Mesendoderm (in vitro differentiated cells): Measurements from ENCODE around the gene OR5B21.

Experiments
- DNase-seq: peaks from one replicate; pipeline ENCODE4 v3.0.0; 2013
- H2AK5ac ChIP-seq: 2 replicates; pipeline ENCODE4 v1.6.1; 2013; ENCODE audit warnings: low read length, inconsistent platforms
- H2BK120ac ChIP-seq: 2 replicates; pipeline ENCODE4 v1.6.1; 2013; ENCODE audit warnings: low read depth, mild to moderate bottlenecking, low read length, moderate library complexity, mixed read lengths
- H2BK15ac ChIP-seq: replicated peaks from 2 replicates; pipeline ENCODE4 v1.6.1; 2013; ENCODE audit warnings: low read depth, mild to moderate bottlenecking, moderate library complexity
- H2BK5ac ChIP-seq: 2 replicates; pipeline ENCODE4 v1.6.1; 2013; ENCODE audit warnings: low read length, inconsistent platforms
- H3K18ac ChIP-seq: 2 replicates; pipeline ENCODE4 v1.6.1; 2013; ENCODE audit warnings: mild to moderate bottlenecking, low read length, mixed read lengths
- H3K23ac ChIP-seq: one replicate; pipeline ENCODE4 v1.6.1; 2013; ENCODE audit warnings: low read length
- H3K27ac ChIP-seq: 2 replicates; pipeline ENCODE4 v1.5.1; 2013; ENCODE audit warnings: low read depth, mild to moderate bottlenecking, inconsistent platforms, low read length, moderate library complexity
- H3K27me3 ChIP-seq: 2 replicates; pipeline ENCODE4 v1.6.1; 2013; ENCODE audit warnings: low read length, control low read depth, mild to moderate bottlenecking, inconsistent platforms; ENCODE audit not compliant: insufficient read depth, poor library complexity
- H3K36me3 ChIP-seq: 2 replicates; pipeline ENCODE4 v1.6.1; 2013; ENCODE audit warnings: low read length, inconsistent platforms; ENCODE audit not compliant: control insufficient read depth, insufficient read depth
- H3K4ac ChIP-seq: one replicate; pipeline ENCODE4 v1.6.1; 2013; ENCODE audit warnings: low read depth, mild to moderate bottlenecking, low read length, moderate library complexity
- H3K4me1 ChIP-seq: 2 replicates; pipeline ENCODE4 v1.6.1; 2013; ENCODE audit warnings: low read depth, low read length, inconsistent platforms; ENCODE audit not compliant: control insufficient read depth
- H3K4me2 ChIP-seq: 2 replicates; pipeline ENCODE4 v1.6.1; 2013; ENCODE audit warnings: low read length
- H3K4me3 ChIP-seq: 2 replicates; pipeline ENCODE4 v1.5.1; 2013; ENCODE audit warnings: mild to moderate bottlenecking, low read length
- H3K56ac ChIP-seq: one replicate; pipeline ENCODE4 v1.6.1; 2013; ENCODE audit warnings: low read length
- H3K79me1 ChIP-seq: 2 replicates; pipeline ENCODE4 v1.6.1; 2013; ENCODE audit warnings: low read length, inconsistent platforms
- H3K79me2 ChIP-seq: 2 replicates; pipeline ENCODE4 v1.6.1; 2013; ENCODE audit warnings: mild to moderate bottlenecking, low read length; ENCODE audit not compliant: control insufficient read depth, insufficient read depth
- H3K9ac ChIP-seq: 2 replicates; pipeline ENCODE4 v1.6.1; 2013; ENCODE audit warnings: low read length, inconsistent platforms
- H4K5ac ChIP-seq: one replicate; pipeline ENCODE4 v1.6.1; 2013; ENCODE audit warnings: low read length
- H4K8ac ChIP-seq: one replicate; pipeline ENCODE4 v1.6.1; 2013; ENCODE audit warnings: low read depth, mild to moderate bottlenecking, control low read depth, low read length, moderate library complexity
- WGBS: extraction: QIAGEN DNeasy Blood & Tissue Kit; methylation state at CpG from one replicate; pipeline ENCODE4 v1.1.7; 2013; ENCODE audit warnings: low lambda C conversion rate, missing lambda C conversion rate; ENCODE audit not compliant: insufficient coverage; ENCODE audit errors: extremely low coverage; 5-methylcytosine and 5-hydroxymethylcytosine counted together

OR5B21 gene

DNA sequence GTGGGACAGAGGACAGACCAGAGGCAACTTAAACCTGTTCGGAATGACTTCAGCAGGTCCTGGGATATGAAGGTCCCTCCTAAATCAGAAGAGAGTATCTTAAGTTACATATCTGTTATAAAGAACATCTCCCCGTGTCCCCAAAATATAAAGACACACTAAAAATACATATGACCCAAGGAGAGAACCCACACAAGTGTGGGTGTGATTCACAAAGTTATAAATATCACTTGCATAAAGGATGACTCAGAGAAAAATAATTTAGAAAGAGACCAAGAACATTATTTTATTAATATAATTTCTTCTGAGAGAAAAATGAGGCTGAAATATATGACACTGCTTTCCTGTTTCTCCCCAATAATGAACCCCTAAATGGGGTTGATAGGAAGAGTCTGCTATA, 14.2 kb downstream of the OR5B21 start:
- Histone ChIP-seq H3K4ac (no peak overlapping the region), H3K4me3 (no peak overlapping the region), H3K9ac (no peak overlapping the region), H2AK5ac (no peak overlapping the region), H2BK15ac (no peak overlapping the region), H3K18ac (no peak overlapping the region), H3K23ac (no peak overlapping the region), H3K79me1 (no peaks in the 10 kb centered on the region), H3K4me1 (no peaks in the 10 kb centered on the region), H3K79me2 (no peaks in the 10 kb centered on the region), H3K27me3 (no peaks in the 10 kb centered on the region), H3K36me3 (no peaks in the 10 kb centered on the region), H3K56ac (no peak overlapping the region), H3K27ac (no peak overlapping the region), H3K4me2 (no peak overlapping the region), H2BK5ac (no peak overlapping the region), H4K8ac (no peak overlapping the region), H2BK120ac (no peak overlapping the region), H4K5ac (no peak overlapping the region)
- WGBS: no CpG with 5 or more reads among the region's 2 CpGs
- DNase-seq: no peak

DNA sequence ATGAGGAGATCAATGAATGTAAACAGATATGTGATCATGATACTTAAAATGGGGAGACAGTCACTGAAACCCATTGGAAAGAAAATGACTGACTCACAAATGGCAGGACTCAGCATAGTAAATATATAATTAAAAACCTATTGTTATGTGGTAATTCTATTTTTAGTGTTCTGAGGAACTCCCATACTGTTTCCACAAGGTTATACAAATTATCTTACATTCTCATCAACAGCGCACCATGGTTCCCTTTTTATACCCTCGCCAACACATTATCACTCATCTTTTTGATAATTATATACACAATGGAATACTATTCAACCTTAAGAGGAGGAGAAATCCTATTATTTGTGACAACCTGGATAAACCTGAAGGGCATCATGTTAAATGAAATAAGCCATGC, 17.1 kb downstream of the OR5B21 start:
- H3K9ac ChIP-seq: no peak overlapping the region
- no peak overlapping the region for H3K4me2 ChIP-seq
- H3K36me3 ChIP-seq: no peaks in the 10 kb centered on the region
- H4K8ac ChIP-seq: no peak overlapping the region
- H3K27me3 ChIP-seq: no peaks in the 10 kb centered on the region
- 100% methylated on average over 1 of the region's 2 CpGs for WGBS
- H2AK5ac ChIP-seq: no peak overlapping the region
- H2BK15ac ChIP-seq: no peak overlapping the region
- H3K4me3 ChIP-seq: no peak overlapping the region
- H3K56ac ChIP-seq: no peak overlapping the region
- DNase-seq: no peak
- no peaks in the 10 kb centered on the region for H3K79me1 ChIP-seq
- no peak overlapping the region for H3K18ac ChIP-seq
- no peak overlapping the region for H3K23ac ChIP-seq
- no peak overlapping the region for H3K4ac ChIP-seq
- no peak overlapping the region for H2BK5ac ChIP-seq
- H3K27ac ChIP-seq: no peak overlapping the region
- H3K79me2 ChIP-seq: no peaks in the 10 kb centered on the region
- no peak overlapping the region for H2BK120ac ChIP-seq
- H4K5ac ChIP-seq: no peak overlapping the region
- H3K4me1 ChIP-seq: no peaks in the 10 kb centered on the region

DNA sequence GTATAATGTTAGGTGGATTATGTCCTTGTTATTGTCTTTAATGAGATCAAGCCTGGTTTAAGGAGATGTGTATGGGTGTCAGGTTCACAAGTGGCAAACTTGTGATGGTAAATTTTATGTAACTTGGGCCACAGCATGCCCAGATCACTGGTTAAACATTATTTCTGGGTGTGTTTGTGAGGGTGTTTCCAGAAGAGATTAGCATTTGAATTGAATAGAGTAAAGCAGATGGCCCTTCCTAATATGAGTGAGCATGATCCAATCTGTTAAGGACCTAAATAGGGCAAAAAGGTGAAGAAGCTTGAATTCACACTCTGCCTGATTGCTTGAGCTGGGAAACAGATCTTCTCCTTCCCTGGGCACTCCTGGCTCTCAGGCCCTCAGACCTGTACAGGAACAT, 20.7 kb downstream of the OR5B21 start:
- H3K4me1 ChIP-seq: no peaks in the 10 kb centered on the region
- H2BK5ac ChIP-seq: no peak overlapping the region
- H3K23ac ChIP-seq: no peak overlapping the region
- H2BK15ac ChIP-seq: no peak overlapping the region
- H3K36me3 ChIP-seq: no peaks in the 10 kb centered on the region
- H3K79me2 ChIP-seq: no peaks in the 10 kb centered on the region
- H2BK120ac ChIP-seq: no peak overlapping the region
- H3K4me3 ChIP-seq: no peak overlapping the region
- no peaks in the 10 kb centered on the region for H3K79me1 ChIP-seq
- no peak overlapping the region for H4K8ac ChIP-seq
- no peak overlapping the region for H3K4ac ChIP-seq
- no peak overlapping the region for H3K56ac ChIP-seq
- no peak overlapping the region for H3K18ac ChIP-seq
- no peak overlapping the region for H3K9ac ChIP-seq
- H3K4me2 ChIP-seq: no peak overlapping the region
- H4K5ac ChIP-seq: no peak overlapping the region
- no peaks in the 10 kb centered on the region for H3K27me3 ChIP-seq
- no peak for DNase-seq
- no peak overlapping the region for H3K27ac ChIP-seq
- no peak overlapping the region for H2AK5ac ChIP-seq

DNA sequence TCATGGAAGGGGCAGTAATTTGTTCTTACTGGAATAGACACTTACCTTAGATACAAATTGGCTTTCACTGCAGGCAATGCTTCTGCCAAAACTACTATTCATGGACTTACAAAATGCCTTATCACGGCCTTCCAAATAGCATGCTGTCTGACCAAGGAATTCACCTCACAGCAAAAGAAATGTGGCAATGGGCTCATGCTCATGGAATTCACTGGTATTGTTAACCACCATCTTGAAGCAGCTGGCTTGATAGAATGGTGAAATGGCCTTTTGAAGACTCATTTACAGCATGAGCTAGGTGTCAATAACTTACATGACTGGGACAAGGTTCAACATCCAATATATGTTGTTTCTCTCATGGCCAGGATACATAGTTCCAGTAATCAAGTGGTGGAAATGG, 21.9 kb downstream of the OR5B21 start:
- H3K4me3 ChIP-seq: no peak overlapping the region
- no peak overlapping the region for H4K8ac ChIP-seq
- no peaks in the 10 kb centered on the region for H3K36me3 ChIP-seq
- H3K23ac ChIP-seq: no peak overlapping the region
- H3K27ac ChIP-seq: no peak overlapping the region
- H3K79me1 ChIP-seq: no peaks in the 10 kb centered on the region
- H3K4me2 ChIP-seq: no peak overlapping the region
- no peaks in the 10 kb centered on the region for H3K79me2 ChIP-seq
- H3K18ac ChIP-seq: no peak overlapping the region
- H3K4ac ChIP-seq: no peak overlapping the region
- DNase-seq: peak; percentile 30
- H2BK120ac ChIP-seq: no peak overlapping the region
- H4K5ac ChIP-seq: no peak overlapping the region
- H3K56ac ChIP-seq: no peak overlapping the region
- no peaks in the 10 kb centered on the region for H3K27me3 ChIP-seq
- no peak overlapping the region for H2AK5ac ChIP-seq
- H3K4me1 ChIP-seq: no peaks in the 10 kb centered on the region
- no peak overlapping the region for H3K9ac ChIP-seq
- no peak overlapping the region for H2BK15ac ChIP-seq
- WGBS: no CpG with 5 or more reads among the region's 1 CpG
- H2BK5ac ChIP-seq: no peak overlapping the region

DNA sequence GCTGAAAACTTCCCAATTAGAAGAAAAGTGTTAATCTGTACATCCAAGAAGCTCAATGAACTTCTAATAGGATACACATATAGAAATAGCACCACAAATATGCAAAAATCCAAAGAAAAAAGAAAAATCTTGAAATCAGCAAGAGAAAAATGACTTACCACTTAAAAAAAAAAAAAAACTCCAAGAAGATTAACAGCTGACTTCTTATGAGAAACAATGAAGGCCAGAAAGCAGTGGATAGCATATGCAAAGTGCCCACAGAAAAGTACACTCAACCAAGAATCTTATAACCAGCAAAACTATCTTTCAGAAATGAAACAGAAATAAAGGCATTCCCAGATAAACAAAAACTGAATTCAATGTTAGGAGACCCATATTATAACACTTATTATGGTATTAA, 36.0 kb downstream of the OR5B21 start:
- H3K18ac ChIP-seq: no peak overlapping the region
- H4K5ac ChIP-seq: no peak overlapping the region
- H2BK120ac ChIP-seq: no peak overlapping the region
- no peaks in the 10 kb centered on the region for H3K79me2 ChIP-seq
- H3K4me1 ChIP-seq: no peaks in the 10 kb centered on the region
- H3K79me1 ChIP-seq: no peaks in the 10 kb centered on the region
- H3K4me3 ChIP-seq: no peak overlapping the region
- H2BK5ac ChIP-seq: no peak overlapping the region
- DNase-seq: peak; percentile 9
- H3K56ac ChIP-seq: no peak overlapping the region
- no peak overlapping the region for H3K9ac ChIP-seq
- no peak overlapping the region for H2AK5ac ChIP-seq
- H2BK15ac ChIP-seq: no peak overlapping the region
- H3K27me3 ChIP-seq: no peaks in the 10 kb centered on the region
- H3K23ac ChIP-seq: no peak overlapping the region
- no peak overlapping the region for H3K27ac ChIP-seq
- H4K8ac ChIP-seq: no peak overlapping the region
- no peaks in the 10 kb centered on the region for H3K36me3 ChIP-seq
- no peak overlapping the region for H3K4ac ChIP-seq
- no peak overlapping the region for H3K4me2 ChIP-seq

DNA sequence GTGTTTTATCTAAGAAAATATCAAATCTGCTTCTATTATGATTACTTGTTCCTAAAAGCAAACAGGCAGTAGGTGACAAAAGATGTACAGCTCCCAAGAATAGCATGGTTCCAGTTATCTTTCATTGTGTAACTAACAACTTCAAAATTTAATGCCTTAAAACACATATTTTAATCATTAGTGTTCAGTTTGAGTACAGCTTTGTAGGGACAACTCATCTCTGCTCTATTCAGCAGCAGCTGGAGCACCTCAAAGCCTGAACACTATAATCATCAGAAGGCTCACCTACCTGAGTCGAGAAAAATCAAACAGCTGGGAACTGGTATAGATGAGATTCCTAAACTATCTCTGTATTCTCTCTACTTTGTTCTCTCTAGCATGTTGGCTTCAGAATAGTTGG, 41.6 kb downstream of the OR5B21 start:
- Histone ChIP-seq H2AK5ac (no peak overlapping the region), H3K18ac (no peak overlapping the region)
- no CpG with 5 or more reads among the region's 1 CpG for WGBS

More for the DNA sequence above, 41.6 kb downstream of the OR5B21 start:
- no peak overlapping the region for H3K4me3 ChIP-seq
- H3K4me1 ChIP-seq: no peaks in the 10 kb centered on the region
- no peak overlapping the region for H4K5ac ChIP-seq
- H2BK5ac ChIP-seq: no peak overlapping the region
- no peak overlapping the region for H3K4me2 ChIP-seq
- H3K9ac ChIP-seq: no peak overlapping the region
- DNase-seq: no peak
- no peak overlapping the region for H3K56ac ChIP-seq
- H2BK15ac ChIP-seq: no peak overlapping the region
- no peak overlapping the region for H3K27ac ChIP-seq
- no peaks in the 10 kb centered on the region for H3K27me3 ChIP-seq
- no peaks in the 10 kb centered on the region for H3K36me3 ChIP-seq
- H2BK120ac ChIP-seq: no peak overlapping the region
- no peaks in the 10 kb centered on the region for H3K79me2 ChIP-seq
- H3K79me1 ChIP-seq: no peaks in the 10 kb centered on the region
- no peak overlapping the region for H3K4ac ChIP-seq
- no peak overlapping the region for H3K23ac ChIP-seq
- H4K8ac ChIP-seq: no peak overlapping the region
